HG02623 (cell line): ENCODE results near the gene EIF2B1.

Experiments used
- ATAC-seq: cut with Tn5 transposase; IDR thresholded peaks from one replicate; pipeline ENCODE4 v1.9.1; 2021; ENCODE audit warnings: moderate library complexity; ENCODE audit not compliant: unreplicated experiment

EIF2B1 gene

DNA sequence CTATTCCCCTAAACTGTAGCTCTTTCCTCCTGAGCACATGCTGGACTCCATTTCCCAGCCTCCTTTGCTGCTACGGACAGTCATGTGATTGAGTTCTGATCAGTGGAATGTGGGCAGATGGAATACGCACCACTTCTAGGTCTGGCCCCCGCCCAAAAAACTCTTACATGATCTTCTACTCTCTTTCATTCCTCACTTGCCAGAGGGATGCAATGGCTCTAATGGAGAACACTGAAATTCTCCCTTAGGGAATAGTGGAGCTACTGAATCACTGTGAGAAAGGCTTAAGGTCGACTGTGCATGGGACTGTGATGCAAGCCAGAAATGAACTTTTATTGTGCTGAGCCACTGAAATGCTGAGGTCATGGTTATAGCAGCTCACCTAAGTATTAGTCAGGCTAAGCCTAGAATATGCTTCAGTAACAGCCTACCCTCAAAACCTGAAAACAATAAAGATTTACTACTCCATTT, 62.1 kb downstream of the EIF2B1 start:
- no peak for ATAC-seq
